K562 (cell line): ENCODE measurements around the gene ZNF516. TPM values are rescaled to one million over a fixed set of nuclear protein-coding genes. Genes with fewer than 3 reads are reported as not detected.

ENCODE experiments used
- CEBPG ChIP-seq, 3 experiments: fragments of 200-800 bp in 1 of 3; sonication (Bioruptor generic) in 1 of 3; sonication (generic) in 1 of 3; formaldehyde crosslinking in 1 of 3; IDR thresholded peaks in 2 of 3; conservative IDR thresholded peaks in 1 of 3; 2 replicates each; pipeline versions ENCODE4 v1.6.1 to v1.8.0; 2016 to 2022; ENCODE audit warnings: missing compliant biosample characterization in 2 of 3, missing genetic modification characterization in 2 of 3, mild to moderate bottlenecking in 1 of 3, missing genetic modification reagents in 1 of 3
- ETV1 ChIP-seq: fragments of 450-650 bp; conservative IDR thresholded peaks from 2 replicates; pipeline ENCODE4 v1.6.1; 2016; ENCODE audit warnings: missing genetic modification characterization, control low read depth, low read depth, missing compliant biosample characterization
- FOXA3 ChIP-seq, 2 experiments: fragments of 450-650 bp in 1 of 2; sonication (generic) in 1 of 2; formaldehyde crosslinking; IDR thresholded peaks in 1 of 2; conservative IDR thresholded peaks in 1 of 2; 2 replicates each; pipeline versions ENCODE4 v1.4.0 to v1.8.0; 2020 to 2022; ENCODE audit warnings: mild to moderate bottlenecking in 2 of 2, missing genetic modification reagents in 1 of 2
- FOXO4 ChIP-seq: fragments of 450-650 bp; formaldehyde crosslinking; IDR thresholded peaks from 2 replicates; pipeline ENCODE4 v1.4.0; 2020; ENCODE audit warnings: mild to moderate bottlenecking, moderate library complexity
- IFI16 ChIP-seq: fragments of 250-450 bp; sonication (Bioruptor Pico); IDR thresholded peaks from 2 replicates; pipeline ENCODE4 v2.1.2; 2022; ENCODE audit warnings: mild to moderate bottlenecking, inconsistent platforms
- KDM5B ChIP-seq: fragments of 200-600 bp; sonication (generic); IDR thresholded peaks from 2 replicates; pipeline ENCODE4 v1.6.1; 2012; ENCODE audit warnings: low read depth, mild to moderate bottlenecking, moderate library complexity, low read length, control low read depth, inconsistent platforms; ENCODE audit not compliant: insufficient replicate concordance
- LCOR ChIP-seq: sonication (generic); formaldehyde crosslinking; IDR thresholded peaks from 2 replicates; pipeline ENCODE4 v1.8.0; 2022; ENCODE audit warnings: mild to moderate bottlenecking, missing genetic modification reagents
- RNF2 ChIP-seq: sonication (generic); IDR thresholded peaks from 2 replicates; pipeline ENCODE4 v1.6.1; 2016
- THAP7 ChIP-seq: fragments of 250-450 bp; sonication (Bioruptor Pico); IDR thresholded peaks from 2 replicates; pipeline ENCODE4 v1.5.0; 2021
- THRB ChIP-seq: fragments of 450-650 bp; formaldehyde crosslinking; conservative IDR thresholded peaks from 2 replicates; pipeline ENCODE4 v1.4.0; 2022; ENCODE audit warnings: mild to moderate bottlenecking, missing genetic modification characterization
- polyA plus RNA-seq, 8 experiments: library from polyadenylated mRNA; depleted of rRNA in 4 of 8; stranded (reverse) in 5 of 8; unstranded in 3 of 8; fragments of >200 nt; fragmentation: Nextera tagmentation in 2 of 8; fragmentation: Illumina TruSeq in 1 of 8; extraction: Ambion mirVana in 2 of 8; extraction: Trizol in 1 of 8; gene quantifications; 2 replicates each; pipeline versions ENCODE4 v1.2.1 to v1.2.3, GENCODE V29; 2011 to 2014; ENCODE audit warnings: inconsistent platforms in 1 of 8, missing spikeins in 1 of 8
- total RNA-seq, 7 experiments: library from RNA; depleted of rRNA in 6 of 7; stranded (reverse); fragments of >200 nt in 6 of 7; fragmentation: Illumina TruSeq in 2 of 7; extraction: Trizol in 2 of 7; gene quantifications; 2 replicates each; pipeline versions ENCODE4 v1.2.1 to v1.2.3, GENCODE V29; 2011 to 2021; ENCODE audit warnings: low replicate concordance in 1 of 7

The ZNF516 gene
- total and polyA plus RNA-seq, 9 of the 15 experiments (the other 6 are each of a cell fraction or from before 2014, with no cell fraction given), result 0.04 to 0.20 (median 0.08) TPM; not detected in 3

DNA sequence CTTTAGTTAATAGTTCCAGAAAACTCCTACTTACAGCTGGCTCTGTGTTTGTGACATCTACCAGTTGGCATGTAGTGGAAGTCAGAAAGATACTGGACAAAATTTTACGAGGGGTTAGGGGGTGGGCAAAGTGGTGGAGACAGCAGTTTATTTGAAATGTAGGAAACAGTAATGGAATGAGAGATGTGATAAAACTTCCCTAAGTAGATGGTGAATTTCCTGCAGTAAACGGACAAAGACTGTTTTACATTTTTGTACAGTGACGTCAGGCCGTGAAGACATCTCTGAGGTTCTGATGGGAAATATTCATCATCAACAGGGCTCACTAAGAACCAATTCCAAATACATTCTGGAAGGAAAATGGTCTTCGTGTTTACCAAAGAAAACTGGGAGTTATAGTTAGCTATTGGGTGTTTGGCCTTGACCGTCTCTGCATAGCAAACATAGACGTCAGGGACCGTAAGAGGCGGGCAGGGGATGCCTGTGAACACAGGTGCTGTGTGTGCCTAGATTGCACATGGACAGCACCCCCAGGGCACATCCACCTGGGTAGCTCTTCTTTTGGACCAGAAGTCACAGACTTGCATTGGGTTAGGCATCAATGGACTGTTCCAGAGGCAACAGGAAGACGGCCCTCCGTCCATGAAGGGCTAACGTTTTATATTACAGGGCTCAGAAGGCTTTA, 131.5 kb downstream of the ZNF516 start (continued):
- TF ChIP-seq THRB (CRISPR knock-in tag) (no peak), THAP7 (CRISPR knock-in tag) (no peak), CEBPG (CRISPR knock-in tag; IDR thresholded peaks at IDR 0.05) (no peak), CEBPG (tag; conservative IDR thresholded peaks at IDR 0.05 in 1 of 2, IDR thresholded peaks at IDR 0.05 in 1 of 2) (no peak), IFI16 (CRISPR knock-in tag) (no peak), FOXA3 (CRISPR knock-in tag; conservative IDR thresholded peaks at IDR 0.05 in 1 of 2, IDR thresholded peaks at IDR 0.05 in 1 of 2) (no peak), ETV1 (tag) (no peak), FOXO4 (CRISPR knock-in tag) (no peak), RNF2 (no peak), KDM5B (no peak), LCOR (CRISPR knock-in tag) (no peak)
